PC-3 (cell line): ENCODE data around the gene APOBR.

ENCODE experiments used
- CTCF ChIP-seq: fragments of 300-600 bp; sonication (generic); conservative IDR thresholded peaks from 2 replicates; pipeline ENCODE4 v1.5.1; 2017; ENCODE audit warnings: antibody characterized with exemption, low read depth, mild to moderate bottlenecking, low read length
- EZH2 ChIP-seq: fragments of 300-600 bp; sonication (generic); IDR thresholded peaks from one replicate; pipeline ENCODE4 v1.6.1; 2017; ENCODE audit warnings: antibody characterized with exemption, mild to moderate bottlenecking, low read length; ENCODE audit not compliant: unreplicated experiment

- TF ChIP-seq CTCF (no peak), EZH2 (no peak)
Measured at GRCh38 chr16:28473714-28474265, 20.7 kb upstream of the APOBR start.
